K562 (cell line): ENCODE results near the gene CHRM4. TPM values are rescaled to one million over a fixed set of nuclear protein-coding genes. Genes with fewer than 3 reads are reported as not detected.

Experiments
- CBFB ChIP-seq: sonication (generic); formaldehyde crosslinking; IDR thresholded peaks from 2 replicates; pipeline ENCODE4 v1.4.0; 2020; ENCODE audit warnings: mild to moderate bottlenecking, missing genetic modification reagents
- CEBPB ChIP-seq: fragments of 450-650 bp; IDR thresholded peaks from 2 replicates; pipeline ENCODE4 v1.6.1; 2016; ENCODE audit warnings: missing genetic modification characterization, missing compliant biosample characterization
- CTBP1 ChIP-seq: fragments of 450-650 bp; IDR thresholded peaks from 2 replicates; pipeline ENCODE4 v1.6.1; 2016; ENCODE audit warnings: borderline replicate concordance
- ELK3 ChIP-seq: fragments of 450-650 bp; formaldehyde crosslinking; IDR thresholded peaks from 2 replicates; pipeline ENCODE4 v1.4.0; 2020; ENCODE audit warnings: mild to moderate bottlenecking
- EP300 ChIP-seq: IDR thresholded peaks from 2 replicates; pipeline ENCODE4 v1.6.1; 2012; ENCODE audit warnings: low read length, improper control_type of control experiment
- ESRRA ChIP-seq: fragments of 450-650 bp; IDR thresholded peaks from 2 replicates; pipeline ENCODE4 v1.6.1; 2014; ENCODE audit warnings: low read depth, mild to moderate bottlenecking, moderate library complexity, borderline replicate concordance
- GMEB1 ChIP-seq: fragments of 250-450 bp; sonication (Bioruptor Pico); IDR thresholded peaks from 2 replicates; pipeline ENCODE4 v1.4.0; 2020; ENCODE audit warnings: mild to moderate bottlenecking
- KDM1A ChIP-seq, 2 experiments: fragments of 450-650 bp; IDR thresholded peaks; 2 replicates each; pipeline ENCODE4 v1.6.1; 2016; ENCODE audit warnings: mild to moderate bottlenecking in 2 of 2
- KLF16 ChIP-seq: IDR thresholded peaks from 2 replicates; pipeline ENCODE4 v1.6.1; 2016; ENCODE audit warnings: antibody characterized with exemption
- MBD2 ChIP-seq: sonication (generic); IDR thresholded peaks from 2 replicates; pipeline ENCODE4 v1.6.1; 2016; ENCODE audit warnings: low read depth, borderline replicate concordance
- MEF2D ChIP-seq: conservative IDR thresholded peaks from 2 replicates; pipeline ENCODE4 v1.6.1; 2016; ENCODE audit warnings: low read depth, missing genetic modification characterization, missing compliant biosample characterization
- MTA2 ChIP-seq: fragments of 450-650 bp; IDR thresholded peaks from 2 replicates; pipeline ENCODE4 v1.6.1; 2016; ENCODE audit warnings: low read depth
- NR0B1 ChIP-seq: fragments of 450-650 bp; IDR thresholded peaks from one replicate; pipeline ENCODE4 v1.6.1; 2018; ENCODE audit warnings: mild to moderate bottlenecking, moderate library complexity; ENCODE audit not compliant: partially characterized antibody
- NR2C2 ChIP-seq, 2 experiments: fragments of 200-800 bp in 1 of 2; sonication (Bioruptor generic) in 1 of 2; sonication (generic) in 1 of 2; formaldehyde crosslinking in 1 of 2; IDR thresholded peaks; 2 replicates each; pipeline versions ENCODE4 v1.6.1 to v1.8.0; 2016 to 2022; ENCODE audit warnings: mild to moderate bottlenecking in 1 of 2, missing compliant biosample characterization in 1 of 2, missing genetic modification characterization in 1 of 2, missing genetic modification reagents in 1 of 2
- POLR2H ChIP-seq: IDR thresholded peaks from 2 replicates; pipeline ENCODE4 v1.6.1; 2016; ENCODE audit warnings: missing genetic modification characterization, low read depth, mild to moderate bottlenecking, control low read depth, missing compliant biosample characterization, moderate library complexity
- PYGO2 ChIP-seq: fragments of 450-650 bp; IDR thresholded peaks from 2 replicates; pipeline ENCODE4 v1.6.1; 2016; ENCODE audit warnings: mild to moderate bottlenecking, missing genetic modification characterization, moderate library complexity, missing compliant biosample characterization
- RNF219 ChIP-seq: fragments of 250-450 bp; sonication (Bioruptor Pico); IDR thresholded peaks from 2 replicates; pipeline ENCODE4 v1.5.0; 2022; ENCODE audit warnings: mild to moderate bottlenecking
- RUNX1 ChIP-seq: sonication (generic); IDR thresholded peaks from 2 replicates; pipeline ENCODE4 v1.6.1; 2016; ENCODE audit warnings: antibody characterized with exemption, low read depth
- SIN3A ChIP-seq, 2 experiments: fragments of 150-350 bp in 1 of 2; IDR thresholded peaks; 2 replicates each; pipeline ENCODE4 v1.6.1; 2011 to 2016; ENCODE audit warnings: borderline replicate concordance in 2 of 2, low read depth in 2 of 2, low read length in 2 of 2, mild to moderate bottlenecking in 2 of 2, moderate library complexity in 2 of 2; ENCODE audit not compliant: control insufficient read depth in 1 of 2
- SP1 ChIP-seq: sonication (generic); formaldehyde crosslinking; IDR thresholded peaks from 2 replicates; pipeline ENCODE4 v1.8.1; 2022; ENCODE audit warnings: mild to moderate bottlenecking, missing genetic modification reagents
- TEAD2 ChIP-seq: fragments of 450-650 bp; IDR thresholded peaks from 2 replicates; pipeline ENCODE4 v1.6.1; 2016; ENCODE audit warnings: missing genetic modification characterization, control low read depth, missing compliant biosample characterization
- ZNF511 ChIP-seq: sonication (generic); formaldehyde crosslinking; IDR thresholded peaks from 2 replicates; pipeline ENCODE4 v1.8.0; 2022; ENCODE audit warnings: mild to moderate bottlenecking, missing genetic modification reagents
- polyA plus RNA-seq, 8 experiments: library from polyadenylated mRNA; depleted of rRNA in 4 of 8; stranded (reverse) in 5 of 8; unstranded in 3 of 8; fragments of >200 nt; fragmentation: Nextera tagmentation in 2 of 8; fragmentation: Illumina TruSeq in 1 of 8; extraction: Ambion mirVana in 2 of 8; extraction: Trizol in 1 of 8; gene quantifications; 2 replicates each; pipeline versions ENCODE4 v1.2.1 to v1.2.3, GENCODE V29; 2011 to 2014; ENCODE audit warnings: inconsistent platforms in 1 of 8, missing spikeins in 1 of 8
- total RNA-seq, 7 experiments: library from RNA; depleted of rRNA in 6 of 7; stranded (reverse); fragments of >200 nt in 6 of 7; fragmentation: Illumina TruSeq in 2 of 7; extraction: Trizol in 2 of 7; gene quantifications; 2 replicates each; pipeline versions ENCODE4 v1.2.1 to v1.2.3, GENCODE V29; 2011 to 2021; ENCODE audit warnings: low replicate concordance in 1 of 7

The CHRM4 gene
- total and polyA plus RNA-seq, 9 of the 15 experiments (the other 6 are each of a cell fraction or from before 2014, with no cell fraction given), result 0.22 to 1.3 (median 0.40) TPM; not detected in 2

GRCh38 chr11:46336563-46337180 is 54.9 kb downstream of the CHRM4 start (continued):
- TF ChIP-seq ESRRA (peak; percentile 82; the same call in 1 of the 2 replicates), GMEB1 (CRISPR knock-in tag) (no peak), NR2C2 (CRISPR knock-in tag; IDR thresholded peaks at IDR 0.05) (no peak), NR2C2 (tag; IDR thresholded peaks at IDR 0.05) (peak; percentile 55; the same call in 1 of the 2 replicates), RUNX1 (peak; percentile 86; the same call in 1 of the 2 replicates), CEBPB (peak; percentile 99), SIN3A (IDR thresholded peaks at IDR 0.05; ENCODE audit: borderline replicate concordance in 2 of 2, control insufficient read depth in 1 of 2, low read depth in 2 of 2, low read length in 2 of 2) (no peak), RNF219 (no peak), CBFB (CRISPR knock-in tag) (peak; percentile 97), ZNF511 (no peak), KLF16 (peak; percentile 85), TEAD2 (tag) (no peak), MEF2D (tag) (0 out of 2 replicates have a peak, but pooled peaks have one; percentile 48), MTA2 (0 out of 2 replicates have a peak, but pooled peaks have one; percentile 10), NR0B1 (no peak), SP1 (peak; percentile 52; the same call in 1 of the 2 replicates), CTBP1 (peak; percentile 64; the same call in 1 of the 2 replicates), POLR2H (tag) (no peak), KDM1A (IDR thresholded peaks at IDR 0.05) (peak; percentile 89 to 90), ELK3 (CRISPR knock-in tag) (no peak), PYGO2 (tag) (no peak), EP300 (no peak), MBD2 (peak; percentile 40; the same call in 1 of the 2 replicates)
